C4-2B (cell line): ENCODE results near the gene AIFM2.
"Not testable (repeated sequence)": the region's sequence is repeated elsewhere in the genome, so short reads cannot be mapped to it uniquely, and the experiment has no call there.

Experiments used
- H3K27ac ChIP-seq: fragments of 450-650 bp; 2 replicates; pipeline ENCODE4 v1.5.1; 2017
- ZFX ChIP-seq: fragments of 450-650 bp; IDR thresholded peaks from 2 replicates; pipeline ENCODE4 v1.6.1; 2017
- TF ChIP-seq, protein P1 (sequence below): fragments of 450-650 bp; conservative IDR thresholded peaks from 2 replicates; pipeline ENCODE4 v1.5.1; 2017; ENCODE audit warnings: mild to moderate bottlenecking

Gene AIFM2

DNA sequence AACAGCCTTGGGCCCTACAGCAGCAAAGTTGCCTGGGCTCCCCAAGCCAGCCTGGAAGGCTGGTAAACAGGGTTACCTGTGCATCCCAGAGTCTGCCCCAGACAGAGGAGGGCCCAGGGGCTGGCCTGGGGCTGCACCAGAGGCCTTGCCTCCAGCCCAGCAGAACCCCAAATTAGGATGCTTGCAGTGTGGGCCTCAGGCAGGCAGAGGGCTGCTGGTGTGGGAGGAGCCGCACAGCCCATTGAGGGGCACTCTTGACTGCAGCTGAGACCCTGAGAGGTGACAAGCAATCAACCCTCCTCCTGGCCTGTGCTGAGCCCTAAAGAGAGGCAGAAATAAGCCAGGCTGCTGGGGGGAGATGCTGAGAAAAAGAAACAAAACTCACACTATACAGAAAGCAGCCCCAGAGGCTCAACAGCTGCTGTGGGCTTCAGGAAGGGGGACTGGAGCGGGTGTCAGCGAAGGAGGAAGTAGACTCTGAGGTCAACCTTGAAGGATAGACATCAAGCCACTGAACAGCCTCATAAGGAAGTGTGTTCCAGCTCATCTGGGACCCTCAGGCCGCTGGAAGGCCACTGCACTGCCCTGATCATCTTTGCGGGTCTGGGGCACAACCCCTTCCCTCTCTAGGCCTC is 6.6 kb downstream of the AIFM2 start:
- TF ChIP-seq, protein P1, sequence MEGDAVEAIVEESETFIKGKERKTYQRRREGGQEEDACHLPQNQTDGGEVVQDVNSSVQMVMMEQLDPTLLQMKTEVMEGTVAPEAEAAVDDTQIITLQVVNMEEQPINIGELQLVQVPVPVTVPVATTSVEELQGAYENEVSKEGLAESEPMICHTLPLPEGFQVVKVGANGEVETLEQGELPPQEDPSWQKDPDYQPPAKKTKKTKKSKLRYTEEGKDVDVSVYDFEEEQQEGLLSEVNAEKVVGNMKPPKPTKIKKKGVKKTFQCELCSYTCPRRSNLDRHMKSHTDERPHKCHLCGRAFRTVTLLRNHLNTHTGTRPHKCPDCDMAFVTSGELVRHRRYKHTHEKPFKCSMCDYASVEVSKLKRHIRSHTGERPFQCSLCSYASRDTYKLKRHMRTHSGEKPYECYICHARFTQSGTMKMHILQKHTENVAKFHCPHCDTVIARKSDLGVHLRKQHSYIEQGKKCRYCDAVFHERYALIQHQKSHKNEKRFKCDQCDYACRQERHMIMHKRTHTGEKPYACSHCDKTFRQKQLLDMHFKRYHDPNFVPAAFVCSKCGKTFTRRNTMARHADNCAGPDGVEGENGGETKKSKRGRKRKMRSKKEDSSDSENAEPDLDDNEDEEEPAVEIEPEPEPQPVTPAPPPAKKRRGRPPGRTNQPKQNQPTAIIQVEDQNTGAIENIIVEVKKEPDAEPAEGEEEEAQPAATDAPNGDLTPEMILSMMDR, result no peak
- no peak for TF ChIP-seq ZFX
- no peak overlapping the region for H3K27ac ChIP-seq

DNA sequence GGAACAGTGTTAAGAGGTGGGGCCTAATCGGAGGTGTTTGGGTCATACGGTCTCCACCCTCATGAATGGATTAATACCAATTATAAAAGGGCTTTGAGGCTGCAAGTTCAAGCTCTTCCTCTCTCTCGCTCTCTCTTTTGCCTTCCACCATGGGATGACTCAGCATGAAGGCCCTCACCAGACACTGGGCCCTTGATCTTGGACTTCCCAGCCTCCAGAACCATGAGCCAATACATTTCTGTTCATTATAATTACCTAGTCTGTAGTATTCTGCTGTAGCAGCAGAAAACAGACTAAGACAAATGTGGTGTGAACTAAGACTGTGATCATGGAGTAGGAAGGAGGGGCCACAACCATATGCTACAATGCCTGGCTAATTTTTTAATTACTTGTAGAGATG is 7.7 kb downstream of the AIFM2 start:
- TF ChIP-seq, protein P1, result no peak
- TF ChIP-seq ZFX, result no peak
- no peak overlapping the region for H3K27ac ChIP-seq

DNA sequence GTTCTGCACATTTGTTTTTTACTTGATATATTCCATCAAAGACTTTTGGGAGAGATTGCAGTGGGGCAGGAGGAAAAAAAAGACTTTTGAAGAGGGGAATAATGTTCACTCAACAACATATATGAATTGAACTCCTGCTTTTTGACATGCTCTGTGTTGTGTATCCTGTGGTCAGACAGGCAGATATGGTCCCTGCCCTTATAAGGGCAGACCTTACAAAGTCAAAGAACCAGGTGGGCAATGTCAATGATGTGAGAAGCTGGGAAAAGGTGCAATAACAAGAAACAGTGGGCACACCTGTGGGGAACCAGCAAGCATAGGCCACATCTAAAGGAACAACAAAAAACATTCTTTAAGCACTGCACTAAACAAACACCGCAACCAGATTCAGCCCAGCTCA is 8.2 kb downstream of the AIFM2 start:
- no peak overlapping the region for H3K27ac ChIP-seq
- TF ChIP-seq ZFX, result no peak
- TF ChIP-seq, protein P1, result no peak

DNA sequence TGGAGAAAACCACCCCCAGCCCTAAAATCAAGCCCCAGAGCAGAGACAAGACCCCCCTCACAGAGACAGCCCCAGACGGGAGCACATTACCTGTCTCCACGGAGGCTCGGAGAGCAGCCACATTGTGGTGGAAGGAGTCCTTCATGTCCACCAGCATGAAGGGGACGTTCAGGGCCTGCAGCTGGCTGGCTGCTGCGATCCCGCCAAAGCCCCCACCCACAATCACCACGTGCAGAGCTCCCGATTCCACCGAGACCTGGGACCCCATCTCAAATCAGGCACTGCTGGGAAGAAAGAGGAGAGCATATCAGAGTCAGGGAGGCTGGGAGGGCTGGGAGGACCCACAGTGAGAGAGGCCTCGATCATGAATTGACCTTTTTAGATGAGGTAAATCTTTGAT is 8.8 kb downstream of the AIFM2 start:
- TF ChIP-seq, protein P1, result no peak
- TF ChIP-seq ZFX, result no peak
- H3K27ac ChIP-seq, result no peak overlapping the region

DNA sequence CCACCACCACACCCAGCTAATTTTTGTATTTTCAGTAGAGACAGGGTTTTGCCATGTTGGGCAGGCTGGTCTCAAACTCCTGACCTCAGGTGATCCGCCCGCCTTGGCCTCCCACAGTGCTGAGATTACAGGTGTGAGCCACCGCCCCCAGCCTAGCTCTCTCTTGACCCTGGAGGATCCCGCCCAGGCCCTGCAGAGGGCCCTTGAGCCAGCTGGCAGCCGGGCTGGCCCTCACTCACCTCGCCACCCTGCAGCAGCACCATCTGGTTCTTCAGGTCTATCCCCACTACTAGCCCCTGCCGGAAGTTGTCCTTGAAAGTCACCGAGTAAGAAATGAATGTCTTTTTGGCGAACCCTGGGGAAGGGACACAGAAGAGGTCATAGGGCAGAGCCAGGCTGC is 9.5 kb downstream of the AIFM2 start:
- not testable (repeated sequence) for H3K27ac ChIP-seq

DNA sequence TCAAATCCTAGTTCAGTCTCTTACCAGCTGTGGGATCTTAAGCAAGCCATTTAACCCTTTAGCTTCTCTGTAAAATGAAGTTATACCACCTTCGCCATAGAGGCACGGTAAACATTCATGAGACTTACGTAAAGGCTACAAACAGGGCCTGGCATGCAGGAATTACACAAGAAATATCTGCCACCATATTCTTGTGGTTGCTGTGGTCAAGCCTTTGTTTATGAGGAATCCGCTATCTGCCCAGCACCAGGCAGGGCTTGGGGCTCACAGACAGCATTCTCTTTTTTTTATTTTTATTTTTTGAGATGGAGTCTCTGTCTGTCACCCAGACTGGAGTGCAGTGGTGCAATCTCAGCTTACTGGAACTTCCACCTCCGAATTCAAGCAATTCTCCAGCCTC is 9.9 kb downstream of the AIFM2 start:
- no peak overlapping the region for H3K27ac ChIP-seq
- TF ChIP-seq, protein P1, result no peak
- TF ChIP-seq ZFX, result no peak

DNA sequence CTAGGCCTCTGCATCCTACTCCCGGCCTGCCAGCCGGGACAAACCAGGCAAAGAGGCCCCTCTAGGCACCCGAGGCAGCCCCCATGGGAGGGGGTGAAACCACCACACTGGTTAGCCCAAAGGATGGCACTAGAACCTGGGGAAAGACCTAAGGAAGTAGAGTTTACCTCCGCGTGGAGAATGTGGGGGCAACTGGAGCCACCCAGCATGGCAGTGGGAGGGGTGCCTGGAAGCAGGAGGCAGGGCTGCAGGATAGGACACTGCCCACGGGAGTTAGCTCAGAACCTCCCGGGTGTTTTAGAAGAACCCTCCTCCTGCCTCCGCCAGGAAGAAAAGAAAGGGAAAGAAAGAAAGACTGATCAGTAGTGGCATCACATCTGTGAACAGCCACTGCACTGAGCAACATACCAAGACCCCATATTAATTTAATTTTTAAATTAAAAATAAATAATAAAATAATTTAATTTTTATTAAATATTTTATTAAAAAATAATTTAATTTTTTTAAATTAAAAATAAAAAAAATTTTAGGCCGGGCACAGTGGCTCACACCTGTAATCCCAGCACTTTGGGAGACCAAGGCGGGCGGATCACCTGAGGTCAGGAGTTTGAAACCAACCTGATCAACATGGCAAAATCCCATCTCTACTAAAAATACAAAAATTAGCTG is 11.2 kb downstream of the AIFM2 start:
- no peak overlapping the region for H3K27ac ChIP-seq
- no peak for TF ChIP-seq ZFX
- TF ChIP-seq, protein P1, result no peak

DNA sequence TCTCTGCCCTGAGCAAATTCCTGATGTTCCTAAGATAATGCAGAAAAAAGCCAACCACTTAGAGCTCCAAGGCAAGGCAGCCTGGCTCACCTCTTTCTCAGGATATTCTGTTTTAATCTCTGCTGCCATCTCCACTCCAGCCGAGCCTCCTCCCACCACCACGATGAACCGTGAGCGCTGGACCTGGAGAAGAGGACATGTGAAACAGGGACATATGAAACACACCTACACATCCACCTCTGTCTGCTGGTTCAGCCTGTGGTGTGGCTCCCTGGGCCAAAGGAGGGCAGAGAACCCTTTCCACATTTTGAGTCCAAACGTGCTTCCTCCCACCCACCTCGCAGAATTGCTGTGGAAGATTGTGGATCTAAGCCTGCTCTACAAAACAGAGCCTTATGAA is 12.2 kb downstream of the AIFM2 start:
- no peak overlapping the region for H3K27ac ChIP-seq
- TF ChIP-seq ZFX, result no peak
- TF ChIP-seq, protein P1, result no peak
